Kidney epithelial cell (primary cell): Measurements from ENCODE around the gene ADPRH. TPM values are rescaled to one million over a fixed set of nuclear protein-coding genes. Genes with fewer than 3 reads are reported as not detected.

ENCODE experiments used
- DNase-seq: peaks from one replicate; pipeline ENCODE4 v3.0.0-alpha.2; 2010; ENCODE audit warnings: low read depth
- H3K27me3 ChIP-seq: 2 replicates; pipeline ENCODE4 v1.6.0; 2011; ENCODE audit warnings: low read length; ENCODE audit not compliant: control insufficient read depth, insufficient read depth
- H3K36me3 ChIP-seq: 2 replicates; pipeline ENCODE4 v1.5.1; 2011; ENCODE audit warnings: low read length; ENCODE audit not compliant: control insufficient read depth, insufficient read depth
- H3K4me3 ChIP-seq: 2 replicates; pipeline ENCODE4 v1.5.1; 2011; ENCODE audit warnings: low read depth, mild to moderate bottlenecking, control low read depth, low read length
- total RNA-seq: library from RNA; depleted of rRNA; stranded (reverse); fragments of >200 nt; gene quantifications from 2 replicates; pipeline ENCODE4 v1.2.3, GENCODE V29; 2015
- TF ChIP-seq, protein P1 (sequence below): IDR thresholded peaks from 2 replicates; pipeline ENCODE4 v1.5.1; 2011; ENCODE audit warnings: mild to moderate bottlenecking, moderate library complexity, low read length, control low read depth, inconsistent platforms; ENCODE audit not compliant: insufficient read depth, poor library complexity, severe bottlenecking

The ADPRH gene
- total RNA-seq, 1 donor from 2014 or later = 7.3 TPM

DNA sequence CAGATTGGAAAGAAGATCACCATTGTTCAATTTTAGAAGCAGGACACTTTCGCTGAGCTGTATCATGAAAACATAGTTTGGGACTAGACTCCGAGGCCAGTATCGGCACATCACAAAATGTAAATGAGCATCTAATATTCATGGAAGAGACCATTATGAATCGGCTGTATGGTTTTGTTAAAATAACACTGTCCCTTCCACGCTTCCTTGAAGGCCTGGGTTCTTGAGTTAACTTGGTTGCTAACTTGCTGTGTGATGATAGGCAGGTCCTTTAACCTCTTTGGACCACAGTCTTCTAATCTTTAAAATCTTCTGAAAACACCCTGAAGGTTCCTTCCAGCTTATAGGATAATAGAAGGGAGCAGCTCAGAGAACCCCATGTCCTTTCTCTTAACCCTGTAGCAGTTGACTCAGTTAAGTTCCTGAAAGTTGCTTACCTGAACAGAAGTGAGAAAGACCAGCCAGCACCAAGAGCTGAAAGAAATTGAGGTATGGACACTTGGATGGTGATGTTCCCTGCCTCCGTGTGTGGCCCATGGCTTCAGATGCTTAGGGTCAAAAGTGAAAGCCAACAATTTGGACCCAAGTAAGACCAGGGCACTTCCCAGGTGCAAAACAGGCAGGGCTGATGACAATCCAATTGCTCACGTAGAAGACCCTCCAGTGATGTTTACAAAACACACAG is 22.0 kb upstream of the ADPRH start:
- no peak overlapping the region for H3K4me3 ChIP-seq
- DNase-seq = no peak
- TF ChIP-seq, protein P1, sequence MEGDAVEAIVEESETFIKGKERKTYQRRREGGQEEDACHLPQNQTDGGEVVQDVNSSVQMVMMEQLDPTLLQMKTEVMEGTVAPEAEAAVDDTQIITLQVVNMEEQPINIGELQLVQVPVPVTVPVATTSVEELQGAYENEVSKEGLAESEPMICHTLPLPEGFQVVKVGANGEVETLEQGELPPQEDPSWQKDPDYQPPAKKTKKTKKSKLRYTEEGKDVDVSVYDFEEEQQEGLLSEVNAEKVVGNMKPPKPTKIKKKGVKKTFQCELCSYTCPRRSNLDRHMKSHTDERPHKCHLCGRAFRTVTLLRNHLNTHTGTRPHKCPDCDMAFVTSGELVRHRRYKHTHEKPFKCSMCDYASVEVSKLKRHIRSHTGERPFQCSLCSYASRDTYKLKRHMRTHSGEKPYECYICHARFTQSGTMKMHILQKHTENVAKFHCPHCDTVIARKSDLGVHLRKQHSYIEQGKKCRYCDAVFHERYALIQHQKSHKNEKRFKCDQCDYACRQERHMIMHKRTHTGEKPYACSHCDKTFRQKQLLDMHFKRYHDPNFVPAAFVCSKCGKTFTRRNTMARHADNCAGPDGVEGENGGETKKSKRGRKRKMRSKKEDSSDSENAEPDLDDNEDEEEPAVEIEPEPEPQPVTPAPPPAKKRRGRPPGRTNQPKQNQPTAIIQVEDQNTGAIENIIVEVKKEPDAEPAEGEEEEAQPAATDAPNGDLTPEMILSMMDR = no peak
- no peaks in the 10 kb centered on the region for H3K36me3 ChIP-seq
- H3K27me3 ChIP-seq = no peaks in the 10 kb centered on the region

DNA sequence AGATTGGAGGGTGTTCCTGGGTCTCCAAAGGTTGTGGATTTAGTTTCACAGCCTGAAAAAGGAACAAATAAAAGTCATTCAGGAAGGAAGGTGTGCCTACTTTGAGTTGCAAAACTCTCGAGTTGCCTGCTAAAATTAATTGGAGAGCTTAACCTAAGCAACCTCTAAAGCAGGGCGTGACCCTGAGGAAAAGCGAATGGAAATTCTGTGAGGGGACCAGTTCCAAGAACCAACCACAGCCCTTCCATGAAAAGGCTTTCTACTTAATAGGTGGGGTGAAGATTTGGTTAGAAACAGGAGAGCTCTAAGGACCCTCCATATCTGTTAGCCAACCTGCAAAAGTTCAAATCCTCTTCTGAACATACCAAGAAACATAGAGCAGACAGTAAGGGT is 21.4 kb upstream of the ADPRH start:
- TF ChIP-seq, protein P1 = no peak
- no peaks in the 10 kb centered on the region for H3K36me3 ChIP-seq
- no peak for DNase-seq
- H3K4me3 ChIP-seq = no peak overlapping the region
- no peaks in the 10 kb centered on the region for H3K27me3 ChIP-seq

DNA sequence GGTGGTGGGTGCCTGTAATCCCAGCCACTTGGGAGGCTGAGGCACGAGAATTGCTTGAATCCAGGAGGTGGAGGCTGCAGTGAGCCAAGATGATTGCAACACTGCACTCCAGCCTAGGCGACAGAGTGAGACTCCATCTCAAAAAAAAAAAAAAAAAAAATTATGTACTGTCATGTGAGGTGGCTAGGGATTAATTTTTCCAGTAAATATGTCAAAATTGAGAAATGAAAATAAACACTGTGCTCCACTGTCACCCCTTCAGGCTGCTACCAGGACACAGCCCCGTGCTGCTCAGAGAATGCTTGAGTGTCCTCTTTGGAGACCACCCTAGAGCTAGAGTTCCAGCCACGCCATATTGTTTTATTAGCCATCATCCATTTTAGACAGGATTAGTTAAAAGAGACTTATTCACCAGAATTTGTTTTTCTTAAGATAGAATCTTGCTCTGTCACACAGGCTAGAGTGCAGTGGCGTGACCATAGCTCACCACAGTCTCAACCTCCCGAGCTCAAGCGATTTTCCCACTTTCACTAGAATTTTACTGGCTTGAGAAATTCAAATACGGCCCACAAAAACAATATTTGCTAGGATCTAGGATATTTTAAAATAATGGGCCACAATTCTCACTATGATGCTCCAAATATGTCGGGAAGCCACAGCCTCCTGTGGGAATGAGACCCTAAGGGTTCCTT is 20.5 kb upstream of the ADPRH start:
- TF ChIP-seq, protein P1 = no peak
- no peaks in the 10 kb centered on the region for H3K27me3 ChIP-seq
- no peak overlapping the region for H3K4me3 ChIP-seq
- H3K36me3 ChIP-seq = no peaks in the 10 kb centered on the region
- no peak for DNase-seq

DNA sequence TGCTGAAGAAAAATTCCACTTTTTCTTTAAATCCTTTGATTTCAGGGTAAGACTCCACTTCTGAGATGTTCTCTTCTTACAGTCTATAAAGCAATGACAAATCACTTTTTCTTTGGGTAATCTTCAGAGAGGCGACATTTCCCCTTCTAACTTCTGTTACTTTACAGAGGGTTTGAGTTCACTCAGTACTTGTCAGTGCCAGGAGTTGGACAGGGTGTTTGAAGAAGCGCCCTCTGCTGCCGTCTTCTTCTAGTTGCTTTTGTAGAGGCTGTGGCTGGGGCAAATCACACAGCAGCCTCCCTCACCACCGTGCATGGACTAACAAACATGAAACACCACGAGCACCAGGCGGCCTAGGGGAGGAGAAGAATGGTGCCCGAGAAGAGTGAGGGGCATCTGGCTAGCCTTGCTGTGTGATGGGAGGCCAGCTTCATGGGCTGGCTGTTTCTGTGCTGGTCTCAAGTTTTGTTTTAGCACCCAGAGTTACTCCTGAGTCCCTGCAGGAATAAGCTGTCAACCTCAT is 19.8 kb upstream of the ADPRH start, which contains the start of gene CD80:
TSS of gene CD80 (minus strand) at position 174 of the 523 bp plus-strand sequence. CDS start 1,886 bp downstream, outside the sequence.
- TF ChIP-seq, protein P1 = peak; percentile 49
- no peak within 1 kb of the TSS for H3K4me3 ChIP-seq
- DNase-seq = no peak
- H3K36me3 ChIP-seq = no peaks in the 10 kb centered on the region
- no peaks in the 10 kb centered on the region for H3K27me3 ChIP-seq

DNA sequence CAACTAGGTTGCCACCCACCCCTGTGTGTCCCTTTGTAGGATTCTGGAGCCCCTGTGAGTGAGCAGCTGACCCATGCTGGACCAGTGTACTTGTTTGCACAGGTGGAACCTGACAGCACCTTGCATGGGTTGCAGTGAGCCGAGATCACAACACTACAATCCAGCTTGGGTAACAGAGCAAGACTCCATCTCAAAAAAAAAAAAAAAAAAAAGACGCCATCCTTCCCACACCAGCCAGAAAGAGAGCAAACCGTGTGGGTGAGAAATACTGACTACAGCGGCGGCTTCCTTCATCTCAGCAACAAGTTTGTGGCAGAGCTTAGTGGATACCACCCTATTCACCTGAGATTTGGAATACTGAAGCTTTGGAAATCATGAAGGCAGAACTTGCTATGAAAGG is 19.1 kb upstream of the ADPRH start:
- H3K36me3 ChIP-seq = no peaks in the 10 kb centered on the region
- no peaks in the 10 kb centered on the region for H3K27me3 ChIP-seq
- TF ChIP-seq, protein P1 = no peak

More for the DNA sequence above, 19.1 kb upstream of the ADPRH start:
- no peak overlapping the region for H3K4me3 ChIP-seq
- no peak for DNase-seq
